HG03139 (cell line): ENCODE data around the gene ZBTB39.
"Not testable (repeated sequence)": the region's sequence is repeated elsewhere in the genome, so short reads cannot be mapped to it uniquely, and the experiment has no call there.

Experiments
- ATAC-seq: cut with Tn5 transposase; IDR thresholded peaks from one replicate; pipeline ENCODE4 v1.9.1; 2021; ENCODE audit not compliant: unreplicated experiment

ZBTB39 gene

DNA sequence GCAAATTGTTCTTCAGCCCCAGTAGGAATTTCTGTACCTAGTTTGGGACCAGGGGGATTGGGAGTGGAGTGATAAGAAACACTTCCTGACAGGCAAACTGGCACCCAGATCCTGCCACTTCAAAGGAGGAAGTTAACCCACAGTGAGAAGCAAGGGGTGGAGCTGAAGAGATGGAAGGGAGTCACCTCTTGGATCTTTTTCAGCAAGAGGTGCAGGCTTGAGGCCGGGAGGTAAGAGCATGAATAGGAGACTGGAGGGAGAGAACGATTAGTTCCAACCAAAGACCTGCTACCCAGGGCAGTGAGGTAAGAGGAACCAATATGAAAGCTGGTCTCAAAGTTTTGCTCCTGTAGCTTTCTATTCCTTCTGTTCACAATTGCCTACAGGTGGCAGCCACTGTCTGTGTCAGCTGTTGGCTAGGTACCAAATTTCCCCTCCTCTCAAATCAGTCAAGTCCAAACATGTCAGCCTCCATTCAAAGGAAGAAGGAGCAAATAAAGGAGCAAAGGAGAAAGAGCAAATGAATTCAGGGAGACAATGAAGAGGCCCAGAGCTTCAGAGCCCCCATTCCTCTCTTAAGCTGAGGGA is 24.9 kb upstream of the ZBTB39 start:
- no peak for ATAC-seq

DNA sequence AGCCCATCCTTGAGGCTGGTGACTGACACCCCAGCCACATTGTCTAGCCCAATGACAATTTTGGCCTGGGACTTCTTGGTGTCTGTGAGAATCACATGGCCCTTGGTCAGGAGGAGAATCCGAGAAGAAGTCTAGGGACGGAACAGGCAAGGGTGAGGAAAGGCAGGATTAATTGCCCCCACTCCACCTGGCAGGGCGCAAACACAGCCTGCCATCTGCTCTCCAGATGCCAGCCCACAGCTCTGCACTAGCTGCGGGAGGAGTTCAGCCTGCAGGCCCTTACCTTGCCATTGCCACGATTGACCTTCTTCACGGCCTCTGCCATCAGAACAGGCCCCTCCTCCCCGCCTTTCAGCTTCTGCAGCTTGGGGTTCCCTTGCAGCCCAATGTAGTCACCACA is 23.1 kb upstream of the ZBTB39 start:
- ATAC-seq = no peak

DNA sequence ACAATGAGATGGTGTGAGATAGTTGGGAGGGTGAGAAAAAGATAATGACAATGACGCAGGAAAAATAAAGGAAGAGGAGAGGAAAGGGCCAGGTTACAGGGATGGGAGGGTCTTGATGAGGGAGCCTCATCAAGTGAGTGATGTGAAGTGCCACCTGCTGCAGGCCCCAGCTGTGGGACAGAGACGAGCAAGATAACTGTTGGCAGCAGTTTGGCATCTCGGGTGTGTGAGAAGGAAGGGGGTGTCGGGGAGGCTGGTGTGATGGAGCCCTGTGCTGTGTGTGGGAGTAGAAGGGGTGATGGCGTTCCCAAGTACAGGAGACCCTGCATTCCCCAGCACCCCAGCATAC is 21.4 kb upstream of the ZBTB39 start:
- no peak for ATAC-seq

DNA sequence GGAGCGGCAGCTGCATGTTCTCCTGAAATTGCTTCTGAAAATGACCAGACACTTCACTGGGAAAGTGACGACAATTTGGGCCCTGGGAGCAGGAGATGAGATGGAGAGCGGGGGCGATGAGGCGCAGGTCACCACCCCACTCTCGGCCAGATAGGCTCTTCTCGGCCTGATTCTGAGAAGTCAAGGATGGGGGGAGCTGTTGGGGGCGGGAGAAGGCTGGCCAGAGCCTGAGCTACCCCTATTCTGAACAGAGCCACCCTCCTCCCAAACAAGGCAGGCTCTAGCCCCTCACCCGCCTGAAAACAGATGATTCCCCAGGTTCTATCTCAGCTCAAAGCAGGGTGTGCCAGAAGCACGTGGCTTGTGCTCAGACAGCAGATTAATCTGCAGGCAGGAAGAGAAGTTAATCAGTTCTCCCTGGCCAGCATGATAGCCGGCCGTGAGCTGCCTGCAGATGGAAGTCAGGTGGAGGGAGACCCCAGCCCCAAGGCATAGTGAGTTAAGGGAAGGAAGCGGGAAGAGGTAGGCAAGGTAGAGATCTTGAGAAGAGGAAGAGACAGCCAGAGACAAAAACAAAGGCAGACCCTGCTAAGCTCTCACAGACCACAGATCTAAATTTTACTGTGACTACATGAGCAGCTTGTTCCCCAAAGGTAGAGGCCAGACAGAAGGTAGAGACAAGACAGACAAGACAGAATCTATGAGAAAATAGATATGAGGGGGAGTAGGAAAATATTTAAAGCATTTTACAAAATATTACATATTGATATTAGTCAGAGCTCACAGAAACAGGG is 20.9 kb upstream of the ZBTB39 start:
- no peak for ATAC-seq

DNA sequence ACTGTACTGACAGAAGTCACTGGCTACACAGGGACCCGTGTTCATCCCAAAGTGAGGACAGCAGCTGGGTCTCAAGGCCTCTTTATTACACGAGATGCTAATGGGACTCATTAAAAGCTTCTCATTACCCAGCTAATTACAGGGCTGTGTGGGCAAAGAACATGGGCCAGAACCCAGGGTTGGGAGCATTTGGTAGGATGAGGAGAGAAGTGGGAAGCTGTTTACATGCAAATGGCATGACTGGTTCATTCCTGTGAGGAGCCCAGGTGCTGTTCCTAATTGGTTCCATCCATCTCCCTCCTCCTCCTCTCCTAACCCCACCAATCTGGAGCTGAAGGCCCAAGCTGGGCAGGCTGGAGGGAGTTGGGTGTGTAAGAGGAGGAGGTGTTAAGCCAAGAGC is 18.9 kb upstream of the ZBTB39 start:
- ATAC-seq = no peak

DNA sequence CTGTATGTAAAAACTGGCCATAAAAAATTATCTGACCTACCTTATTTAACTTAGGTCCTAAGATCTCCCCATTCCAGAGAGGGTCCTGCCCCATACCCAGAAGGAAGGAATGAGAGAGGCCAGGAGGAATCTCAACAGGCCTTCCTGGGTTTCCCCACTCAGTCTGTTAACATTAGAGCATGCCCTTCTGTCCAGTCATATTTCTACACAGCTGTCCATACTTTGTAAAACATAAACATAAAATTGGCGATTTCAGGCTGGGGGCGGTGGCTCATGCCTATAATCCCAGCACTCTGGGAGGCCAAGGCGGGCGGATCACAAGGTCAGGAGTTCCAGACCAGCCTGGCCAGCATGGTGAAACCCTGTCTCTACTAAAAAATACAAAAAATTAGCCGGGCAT is 16.0 kb upstream of the ZBTB39 start:
- ATAC-seq = not testable (repeated sequence)

DNA sequence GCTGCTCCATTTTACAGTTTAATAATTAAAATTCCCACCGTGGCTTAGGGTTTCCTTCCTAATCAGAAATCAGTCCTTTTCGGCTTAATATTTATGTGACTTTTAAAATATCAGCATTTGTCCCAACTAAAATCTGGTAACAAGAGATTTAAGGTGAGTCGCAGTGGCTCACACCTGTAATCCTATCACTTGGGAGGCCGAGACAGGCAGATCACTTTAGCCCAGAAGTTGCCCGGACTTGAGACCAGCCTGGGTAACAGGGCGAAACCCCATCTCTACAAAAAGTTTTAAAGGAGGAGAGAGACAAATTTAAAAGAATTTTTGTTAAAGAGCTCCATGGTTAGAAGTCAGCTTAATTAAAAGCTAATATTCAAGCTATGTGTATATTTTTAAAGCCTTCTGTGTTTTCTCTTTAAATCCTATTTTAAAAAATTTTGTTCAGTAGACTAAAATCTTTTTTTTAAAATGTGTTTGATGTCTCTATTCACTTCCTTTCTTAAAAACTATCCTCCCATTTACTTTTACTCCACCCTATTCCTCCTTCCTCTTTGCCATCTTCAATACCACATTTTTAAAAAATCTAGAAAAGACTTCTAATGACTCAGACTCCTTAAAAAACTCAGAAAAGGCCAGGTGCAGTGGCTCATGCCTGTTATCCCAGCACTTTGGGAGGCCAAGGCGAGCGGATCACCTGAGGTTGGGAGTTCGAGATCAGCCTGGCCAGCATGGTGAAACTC is 13.8 kb upstream of the ZBTB39 start:
- ATAC-seq = no peak

DNA sequence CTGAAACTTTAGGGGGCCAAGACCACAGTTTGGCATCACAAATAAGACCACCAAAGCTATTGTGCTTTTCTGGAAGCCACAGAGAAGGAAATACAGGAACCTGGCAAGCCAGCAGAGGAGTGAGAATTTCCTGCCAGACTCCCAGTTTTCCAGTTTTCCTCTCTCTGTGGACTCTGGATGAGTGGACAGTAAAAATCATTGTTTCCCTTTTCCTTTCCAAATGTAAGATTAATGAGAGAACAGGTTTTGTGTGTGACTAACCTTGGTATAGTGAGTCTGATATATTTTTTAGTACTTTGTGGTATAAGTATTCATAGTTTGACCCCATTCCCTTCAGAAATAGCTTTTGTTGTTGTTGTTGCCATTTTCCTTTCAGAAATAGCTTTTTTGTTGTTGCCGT is 12.6 kb upstream of the ZBTB39 start:
- ATAC-seq = no peak

DNA sequence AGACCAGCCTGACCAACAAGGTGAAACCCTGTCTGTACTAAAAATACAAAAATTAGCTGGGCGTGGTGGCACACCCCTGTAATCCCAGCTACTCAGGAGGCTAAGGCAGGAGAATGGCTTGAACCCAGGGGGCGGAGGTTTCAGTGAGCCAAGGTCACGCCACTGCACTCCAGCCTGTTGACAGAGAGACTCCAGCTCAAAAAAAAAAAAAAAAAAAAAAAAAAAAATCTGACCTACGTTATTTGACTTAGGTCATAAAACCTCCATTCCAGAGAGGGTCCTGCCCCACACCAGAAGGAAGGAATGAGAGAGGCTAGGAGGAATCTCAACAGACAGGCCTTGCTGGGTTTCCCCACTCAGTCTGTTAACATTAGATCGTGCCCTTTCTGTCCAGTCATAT is 12.0 kb upstream of the ZBTB39 start:
- ATAC-seq = not testable (repeated sequence)

DNA sequence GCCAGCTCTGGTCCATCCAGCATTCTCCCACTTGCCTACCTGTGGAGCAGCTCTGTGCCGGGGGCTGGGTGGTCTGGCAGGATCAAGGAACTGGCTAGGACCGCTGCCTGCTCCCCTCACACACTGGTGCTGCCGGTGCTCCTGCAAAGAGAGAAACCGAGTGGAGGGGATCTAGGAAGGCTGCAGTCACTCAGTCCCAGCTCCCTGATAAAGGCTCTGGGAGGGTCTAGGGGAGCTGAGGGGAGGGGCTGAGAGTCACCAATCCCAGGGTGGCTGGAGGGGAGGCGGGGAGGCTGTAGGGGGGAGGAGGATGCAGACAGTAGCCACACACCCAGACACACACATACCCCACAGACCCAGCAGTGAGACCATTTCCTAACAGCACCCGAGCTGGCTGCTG is 10.0 kb upstream of the ZBTB39 start, which contains the start of gene TAC3:
Gene TAC3, minus strand, starts transcription at position 182 of the 400 bp plus-strand sequence. CDS start 732 bp downstream, outside the sequence.
- no peak for ATAC-seq

DNA sequence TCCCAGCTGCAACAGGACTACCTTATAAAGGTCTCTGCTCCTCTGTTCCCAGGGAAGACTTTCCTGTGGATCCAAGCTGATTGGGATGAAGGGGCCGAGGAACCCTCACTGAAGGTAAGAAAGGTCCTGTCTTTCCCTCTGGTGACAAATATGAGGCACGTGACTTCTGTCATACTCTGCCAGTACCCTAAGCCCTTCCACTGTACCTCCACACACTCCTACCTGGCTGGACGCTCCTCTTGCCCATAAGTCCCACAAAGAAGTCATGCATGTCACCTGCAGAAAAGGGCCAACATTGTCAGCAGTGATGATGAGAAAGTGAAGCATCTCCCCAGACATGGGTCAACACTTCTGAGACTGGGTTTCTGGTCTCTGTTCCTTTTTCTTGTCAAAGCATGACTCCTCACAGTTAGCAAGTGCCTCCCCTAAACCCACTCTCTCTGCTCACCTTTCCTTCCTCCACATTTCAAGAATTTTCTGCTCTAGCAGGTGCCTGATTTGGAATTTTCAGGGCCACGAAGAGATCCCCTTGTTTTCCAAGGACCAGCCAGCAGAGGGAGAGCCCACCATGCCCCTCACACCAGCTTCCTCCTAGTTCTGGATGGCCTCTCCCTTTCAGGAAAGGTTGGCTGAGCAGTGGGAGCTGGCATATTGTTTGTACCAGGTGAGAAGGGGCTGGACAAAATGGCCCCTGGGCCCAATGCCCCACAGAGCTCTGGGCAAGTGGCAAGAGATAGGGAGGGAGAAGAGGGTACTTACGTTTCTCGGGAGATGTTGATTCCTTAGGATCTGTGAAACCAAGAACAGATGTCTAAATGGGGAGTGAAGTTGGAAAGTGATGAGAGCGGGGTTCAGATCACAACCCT is 6.5 kb upstream of the ZBTB39 start:
- no peak for ATAC-seq

DNA sequence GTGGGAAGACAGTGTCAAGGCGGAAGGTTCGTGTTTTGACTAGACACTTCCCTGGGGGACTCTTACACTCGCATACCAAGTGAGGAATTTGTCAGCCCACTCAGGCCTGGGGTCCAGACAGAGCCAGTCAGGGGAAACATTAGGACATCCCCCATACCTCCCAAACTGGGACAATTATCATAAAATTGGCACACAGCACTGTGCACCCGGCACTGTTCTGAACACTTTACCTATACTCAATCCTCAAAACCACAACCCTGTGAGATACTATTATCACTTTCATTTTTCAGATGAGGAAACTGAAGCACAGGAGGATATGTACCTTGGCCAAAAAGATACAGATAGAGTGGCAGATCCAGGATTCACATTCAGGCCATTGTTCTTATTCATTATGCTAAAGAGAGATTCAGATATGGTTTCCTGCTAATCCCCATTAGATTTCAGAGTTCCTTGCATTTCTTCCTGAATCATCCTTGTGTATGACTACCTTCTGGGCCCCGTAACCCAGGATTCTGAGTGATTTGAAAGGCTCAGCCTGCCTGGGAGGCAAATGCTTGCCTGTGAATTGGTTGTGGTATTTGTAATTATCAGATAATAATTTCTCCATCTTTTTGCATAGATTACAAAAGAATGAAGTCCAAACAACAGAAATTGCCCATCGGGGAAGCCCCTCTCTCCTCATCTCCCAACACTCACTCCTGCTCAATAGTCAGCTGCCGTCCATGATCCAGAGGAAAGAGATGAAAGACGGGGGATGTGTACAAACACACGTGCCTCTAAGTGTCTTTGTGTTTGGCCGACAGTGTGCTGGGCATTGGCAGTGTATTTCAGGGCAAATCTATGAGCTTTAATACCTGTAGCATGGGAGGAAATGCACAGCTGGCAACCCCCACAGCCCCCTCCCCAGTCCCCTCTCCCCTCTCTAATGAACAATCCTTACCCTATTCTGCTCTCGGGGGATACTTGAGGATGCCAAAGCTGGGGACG is 5.4 kb upstream of the ZBTB39 start:
- ATAC-seq = no peak

DNA sequence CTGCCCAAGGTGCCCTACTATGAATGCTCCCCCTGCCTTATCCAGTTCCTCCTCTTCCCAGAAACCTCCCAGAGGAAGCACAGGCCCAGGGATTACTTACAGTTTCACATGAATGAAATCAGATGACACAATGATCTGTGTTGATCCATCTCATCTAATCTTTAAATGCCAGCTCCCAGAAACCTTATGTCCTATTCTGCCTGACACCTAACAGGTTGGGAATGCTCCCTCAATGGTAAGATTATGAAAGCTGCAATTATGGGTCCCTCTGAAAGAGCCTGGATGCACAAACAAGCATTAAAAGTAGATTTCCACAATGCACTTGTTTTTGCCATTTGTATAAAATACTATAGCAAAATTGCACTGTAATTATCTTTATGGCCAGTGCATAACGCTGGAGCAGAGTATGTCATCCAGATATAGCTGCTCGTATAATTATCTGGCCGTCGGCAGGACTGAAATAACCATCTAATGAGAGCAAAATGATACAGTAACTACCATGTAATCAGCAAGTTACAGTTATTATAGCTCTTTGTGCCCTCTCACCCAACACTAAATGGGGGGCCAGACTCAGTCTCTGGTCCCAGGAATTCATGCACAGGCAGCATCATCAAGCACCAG is 4.4 kb upstream of the ZBTB39 start:
- no peak for ATAC-seq

DNA sequence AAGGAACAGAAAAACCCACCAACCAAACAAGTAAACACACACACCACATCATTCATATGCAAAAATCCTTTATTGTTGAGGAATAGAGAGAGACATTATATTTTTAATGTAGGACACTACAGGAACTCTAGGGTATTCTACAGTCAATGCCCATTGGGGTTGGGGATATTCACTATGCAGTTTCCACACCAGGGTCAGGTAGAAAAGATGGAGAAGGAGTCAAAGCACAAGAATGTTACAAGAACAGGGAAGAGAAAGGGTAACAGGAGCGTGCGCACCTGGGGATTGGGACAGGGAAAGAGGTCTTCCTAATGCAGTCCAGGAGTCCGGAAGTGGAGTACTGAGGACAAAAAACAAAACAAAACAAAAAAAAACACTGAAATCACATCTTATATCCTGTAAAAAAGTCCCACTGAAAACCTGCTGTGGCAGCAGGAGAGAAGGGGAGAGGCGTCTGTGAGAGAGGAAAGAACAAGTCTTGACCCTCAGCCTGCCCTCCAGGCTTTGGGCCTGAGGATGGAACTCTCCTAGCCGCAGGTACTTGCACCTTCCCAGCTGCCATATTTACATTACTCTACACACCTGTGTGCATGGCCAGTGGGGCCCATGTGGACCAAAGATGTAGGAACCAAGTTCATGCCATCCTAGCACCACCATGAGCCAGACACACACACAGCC is 3.7 kb upstream of the ZBTB39 start:
- no peak for ATAC-seq

DNA sequence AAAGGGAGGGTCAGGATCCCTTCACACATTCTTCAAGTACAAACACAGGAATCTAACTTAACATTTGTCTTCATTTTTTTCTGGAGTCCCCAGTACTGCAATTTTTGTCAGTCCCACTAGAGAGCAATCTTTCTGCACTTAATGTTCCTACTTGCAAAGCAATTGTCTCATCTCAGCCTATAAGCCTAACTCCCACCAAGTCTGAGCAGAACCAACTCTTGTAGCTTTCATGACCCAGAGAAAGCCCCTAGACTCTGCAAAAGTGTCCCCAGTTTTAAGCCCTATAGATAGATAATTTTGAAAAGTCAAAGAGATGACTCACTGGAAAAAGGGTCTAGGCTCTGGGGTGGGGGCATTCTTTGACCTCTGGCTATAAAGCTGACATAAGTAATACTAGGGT is 1.8 kb upstream of the ZBTB39 start:
- no peak for ATAC-seq

DNA sequence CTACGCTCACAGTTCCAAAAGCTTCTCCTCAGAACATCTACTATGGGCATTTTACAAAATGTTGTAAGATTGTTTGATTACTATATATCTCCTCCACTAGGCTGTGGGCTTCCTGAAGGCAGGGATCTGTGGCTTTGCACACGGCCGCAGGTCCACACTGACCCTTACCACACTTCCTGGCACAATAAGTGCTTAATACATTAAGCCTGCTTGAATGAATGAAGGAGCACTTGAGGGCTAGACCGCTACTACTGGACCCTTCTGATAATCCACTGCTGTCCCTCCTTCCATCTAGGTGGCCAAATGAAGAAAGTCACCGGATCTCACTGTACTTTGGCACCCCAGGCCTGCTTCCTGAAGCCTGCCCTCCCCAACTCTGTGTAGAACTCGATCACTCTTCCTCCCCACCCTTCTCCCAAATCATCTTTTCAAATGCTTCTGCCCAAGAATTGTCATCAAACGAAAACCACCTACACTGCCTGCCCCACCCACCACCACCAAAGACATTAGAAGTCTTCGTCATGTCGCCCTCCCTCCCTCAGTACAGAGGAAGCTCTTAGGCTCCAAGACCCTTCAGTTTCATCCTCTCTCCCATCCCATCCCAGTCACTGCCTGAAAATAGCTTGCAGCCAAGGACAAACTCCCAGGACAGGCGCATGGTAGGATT is 596 bp upstream of the ZBTB39 start:
- ATAC-seq = no peak

DNA sequence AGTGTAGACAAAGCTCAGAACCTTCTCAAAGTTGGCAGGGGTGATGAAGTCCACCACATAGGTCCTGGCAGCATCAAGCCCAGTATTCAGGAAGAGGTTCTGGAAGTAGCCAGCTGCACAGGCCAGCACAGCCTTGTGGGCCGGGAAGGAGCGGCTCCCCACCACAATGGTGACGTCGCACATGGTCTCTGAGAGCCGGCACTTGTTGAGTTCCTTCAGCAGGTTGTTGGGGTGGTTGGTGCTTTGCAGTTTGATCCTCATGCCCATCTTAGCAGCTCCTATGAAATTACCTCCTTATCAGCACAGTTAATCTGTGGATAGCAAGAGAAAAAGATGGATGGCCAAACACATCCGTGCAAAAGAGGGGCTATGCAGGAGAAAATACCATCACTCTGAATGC is 1.7 kb downstream of the ZBTB39 start:
- no peak for ATAC-seq

DNA sequence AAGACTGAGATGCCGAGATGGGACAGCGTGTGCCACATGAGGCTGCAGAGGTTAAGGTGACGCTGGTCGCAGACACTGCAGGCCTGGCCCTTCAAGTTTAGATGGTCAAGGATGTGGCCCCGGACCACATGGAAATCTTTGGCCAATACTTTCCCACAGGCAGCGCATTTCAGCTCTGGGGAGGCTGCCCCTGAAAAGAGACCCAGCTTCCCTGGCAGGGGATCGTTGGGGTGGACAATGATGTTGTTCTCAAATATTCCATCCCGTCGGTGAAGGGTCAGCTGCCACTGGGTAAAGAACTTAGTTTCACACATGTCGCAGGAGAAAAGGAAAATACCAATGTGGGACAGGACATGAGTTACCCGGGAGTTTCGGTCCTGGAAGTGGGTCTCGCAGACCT is 3.0 kb downstream of the ZBTB39 start:
- no peak for ATAC-seq
